ENCODE data around the gene STRN4.

The STRN4 gene

GRCh38 chr19:46719629-46720502, 26.4 kb downstream of the STRN4 start:
- no peak overlapping the region for H3K9ac ChIP-seq (ENCODE audit: low read depth, low read length)
- H3K9me3 ChIP-seq (ENCODE audit: insufficient read depth, low read depth, low read length) = no peaks in the 10 kb centered on the region
- H3K27me3 ChIP-seq (ENCODE audit: insufficient read depth, low read length) = no peaks in the 10 kb centered on the region
- peaks cover 49% of the 10 kb centered on the region for H3K36me3 ChIP-seq (ENCODE audit: insufficient read depth, low read depth, low read length)
- no peak overlapping the region for H3K4me3 ChIP-seq (ENCODE audit: low read length)
- no peak overlapping the region for H3K27ac ChIP-seq (ENCODE audit: low read length)
- peaks cover 11% of the 10 kb centered on the region; the same call in 1 of the 2 replicates for H3K4me1 ChIP-seq (ENCODE audit: insufficient read depth, low read length)

GRCh38 chr19:46718934-46719622, 27.2 kb downstream of the STRN4 start:
- Histone ChIP-seq H3K9me3 (ENCODE audit: insufficient read depth, low read depth, low read length) (no peaks in the 10 kb centered on the region), H3K4me3 (ENCODE audit: low read length) (no peak overlapping the region), H3K36me3 (ENCODE audit: insufficient read depth, low read depth, low read length) (peaks cover 42% of the 10 kb centered on the region), H3K9ac (ENCODE audit: low read depth, low read length) (no peak overlapping the region), H3K27ac (ENCODE audit: low read length) (no peak overlapping the region), H3K4me1 (ENCODE audit: insufficient read depth, low read length) (peaks cover 15% of the 10 kb centered on the region; the same call in 1 of the 2 replicates), H3K27me3 (ENCODE audit: insufficient read depth, low read length) (no peaks in the 10 kb centered on the region)

- Histone ChIP-seq H3K9ac (ENCODE audit: low read depth, low read length) (no peak overlapping the region; the same call in 1 of the 2 replicates), H3K27me3 (ENCODE audit: insufficient read depth, low read length) (no peaks in the 10 kb centered on the region), H3K9me3 (ENCODE audit: insufficient read depth, low read depth, low read length) (no peaks in the 10 kb centered on the region), H3K27ac (ENCODE audit: low read length) (no peak overlapping the region), H3K36me3 (ENCODE audit: insufficient read depth, low read depth, low read length) (peaks cover 36% of the 10 kb centered on the region), H3K4me1 (ENCODE audit: insufficient read depth, low read length) (peaks cover 16% of the 10 kb centered on the region; the same call in 1 of the 2 replicates), H3K4me3 (ENCODE audit: low read length) (peak overlapping the region; percentile 76; the same call in 1 of the 2 replicates)
These were observed 27.9 kb downstream of the STRN4 start for GRCh38 chr19:46718157-46718933.

- H3K4me1 ChIP-seq (ENCODE audit: insufficient read depth, low read length) = peaks cover 19% of the 10 kb centered on the region; the same call in 1 of the 2 replicates
- peak overlapping the region; percentile 81; the same call in 1 of the 2 replicates for H3K9ac ChIP-seq (ENCODE audit: low read depth, low read length)
- H3K9me3 ChIP-seq (ENCODE audit: insufficient read depth, low read depth, low read length) = no peaks in the 10 kb centered on the region
- H3K4me3 ChIP-seq (ENCODE audit: low read length) = peak overlapping the region; percentile 76
- peaks cover 30% of the 10 kb centered on the region for H3K36me3 ChIP-seq (ENCODE audit: insufficient read depth, low read depth, low read length)
- H3K27me3 ChIP-seq (ENCODE audit: insufficient read depth, low read length) = no peaks in the 10 kb centered on the region
- peak overlapping the region; percentile 30 for H3K27ac ChIP-seq (ENCODE audit: low read length)
These were observed 28.5 kb downstream of the STRN4 start for GRCh38 chr19:46717716-46718143.

- H3K4me1 ChIP-seq (ENCODE audit: insufficient read depth, low read length) = peaks cover 19% of the 10 kb centered on the region; the same call in 1 of the 2 replicates
- H3K27me3 ChIP-seq (ENCODE audit: insufficient read depth, low read length) = no peaks in the 10 kb centered on the region
- peak within 1 kb of the TSS; percentile 89 for H3K9ac ChIP-seq (ENCODE audit: low read depth, low read length)
- H3K4me3 ChIP-seq (ENCODE audit: low read length) = peak within 1 kb of the TSS; percentile 76
- H3K27ac ChIP-seq (ENCODE audit: low read length) = peak within 1 kb of the TSS; percentile 53
- peaks cover 24% of the 10 kb centered on the region for H3K36me3 ChIP-seq (ENCODE audit: insufficient read depth, low read depth, low read length)
- no peaks in the 10 kb centered on the region for H3K9me3 ChIP-seq (ENCODE audit: insufficient read depth, low read depth, low read length)
These were observed 29.1 kb downstream of the STRN4 start, which contains the start of gene PRKD2 for GRCh38 chr19:46717034-46717715. Gene PRKD2 (minus strand): TSS chr19:46717114. CDS start chr19:46716370, 744 bp downstream.

GRCh38 chr19:46716672-46717033, 29.6 kb downstream of the STRN4 start:
- H3K4me1 ChIP-seq (ENCODE audit: insufficient read depth, low read length) = peaks cover 19% of the 10 kb centered on the region; the same call in 1 of the 2 replicates
- H3K27me3 ChIP-seq (ENCODE audit: insufficient read depth, low read length) = no peaks in the 10 kb centered on the region
- peak overlapping the region; percentile 76 for H3K4me3 ChIP-seq (ENCODE audit: low read length)
- H3K36me3 ChIP-seq (ENCODE audit: insufficient read depth, low read depth, low read length) = peaks cover 19% of the 10 kb centered on the region
- peak overlapping the region; percentile 53 for H3K27ac ChIP-seq (ENCODE audit: low read length)
- H3K9me3 ChIP-seq (ENCODE audit: insufficient read depth, low read depth, low read length) = no peaks in the 10 kb centered on the region
- peak overlapping the region; percentile 89 for H3K9ac ChIP-seq (ENCODE audit: low read depth, low read length)

GRCh38 chr19:46715975-46716671, 30.1 kb downstream of the STRN4 start:
- no peaks in the 10 kb centered on the region for H3K27me3 ChIP-seq (ENCODE audit: insufficient read depth, low read length)
- peak overlapping the region; percentile 53 for H3K27ac ChIP-seq (ENCODE audit: low read length)
- H3K4me1 ChIP-seq (ENCODE audit: insufficient read depth, low read length) = peaks cover 19% of the 10 kb centered on the region; the same call in 1 of the 2 replicates
- H3K36me3 ChIP-seq (ENCODE audit: insufficient read depth, low read depth, low read length) = peaks cover 14% of the 10 kb centered on the region
- H3K9me3 ChIP-seq (ENCODE audit: insufficient read depth, low read depth, low read length) = no peaks in the 10 kb centered on the region
- peak overlapping the region; percentile 89; the same call in 1 of the 2 replicates for H3K9ac ChIP-seq (ENCODE audit: low read depth, low read length)
- peak overlapping the region; percentile 76 for H3K4me3 ChIP-seq (ENCODE audit: low read length)

- Histone ChIP-seq H3K4me3 (ENCODE audit: low read length) (peak overlapping the region; percentile 76), H3K36me3 (ENCODE audit: insufficient read depth, low read depth, low read length) (peaks cover 8% of the 10 kb centered on the region), H3K27me3 (ENCODE audit: insufficient read depth, low read length) (no peaks in the 10 kb centered on the region), H3K9me3 (ENCODE audit: insufficient read depth, low read depth, low read length) (no peaks in the 10 kb centered on the region), H3K9ac (ENCODE audit: low read depth, low read length) (peak overlapping the region; percentile 89; the same call in 1 of the 2 replicates), H3K27ac (ENCODE audit: low read length) (no peak overlapping the region), H3K4me1 (ENCODE audit: insufficient read depth, low read length) (peaks cover 19% of the 10 kb centered on the region; the same call in 1 of the 2 replicates)
These were observed 30.7 kb downstream of the STRN4 start for GRCh38 chr19:46715620-46715974.

- Histone ChIP-seq H3K27ac (ENCODE audit: low read length) (peak overlapping the region; percentile 61), H3K9me3 (ENCODE audit: insufficient read depth, low read depth, low read length) (no peaks in the 10 kb centered on the region), H3K4me3 (ENCODE audit: low read length) (peak overlapping the region; percentile 76), H3K36me3 (ENCODE audit: insufficient read depth, low read depth, low read length) (peaks cover 8% of the 10 kb centered on the region), H3K4me1 (ENCODE audit: insufficient read depth, low read length) (peaks cover 19% of the 10 kb centered on the region; the same call in 1 of the 2 replicates), H3K9ac (ENCODE audit: low read depth, low read length) (peak overlapping the region; percentile 89), H3K27me3 (ENCODE audit: insufficient read depth, low read length) (no peaks in the 10 kb centered on the region)
These were observed 31.7 kb downstream of the STRN4 start for GRCh38 chr19:46714444-46715106.

Data from iPS-20b (cell line).